RWPE1 (cell line): ENCODE measurements around the gene ERBB2.
A peak's percentile ranks its signal among the peaks of the same experiment; 100 is the strongest.
"Not testable (repeated sequence)": the region's sequence is repeated elsewhere in the genome, so short reads cannot be mapped to it uniquely, and the experiment has no call there.

Experiments
- CTCF ChIA-PET: fragments of 350-600 bp; sonication (Branson Sonifier 250); formaldehyde crosslinking; extraction: SDS; loops from one replicate; lab custom pipeline; 2021; lab: Yijun Ruan, JAX
- POLR2A ChIA-PET: fragments of 400-600 bp; formaldehyde crosslinking; extraction: SDS; loops from one replicate; lab custom pipeline; 2020; ENCODE audit warnings: antibody characterized with exemption; ENCODE audit not compliant: low non-redundant PET; lab: Yijun Ruan, JAX
- DNase-seq: peaks from one replicate; pipeline ENCODE4 v3.0.0; 2012; ENCODE audit warnings: low spot score
- H3K27ac ChIP-seq: fragments of 450-650 bp; 2 replicates; pipeline ENCODE4 v1.5.1; 2017
- CTCF ChIP-seq: fragments of 450-650 bp; conservative IDR thresholded peaks from 2 replicates; pipeline ENCODE4 v1.5.1; 2017; ENCODE audit warnings: low read depth, mild to moderate bottlenecking

ERBB2 gene

GRCh38 chr17:39705786-39706348, 6.0 kb downstream of the ERBB2 start:
- peak overlapping the region; percentile 60 for H3K27ac ChIP-seq
- ChIA-PET POLR2A (interaction anchor here (0.5 kb wide), 1 partner anchor 60 kb away, joined by 4 read pairs; no protein-coding TSS in a partner anchor), CTCF (interaction anchor here (0.6 to 2.3 kb wide), 8 partner anchors 10 to 329 kb away, joined by 3 to 11 read pairs (median 3); partner anchors contain the start of genes MIEN1 and PSMD3)
- TF ChIP-seq CTCF: no peak
- DNase-seq: peak; percentile 85

DNA sequence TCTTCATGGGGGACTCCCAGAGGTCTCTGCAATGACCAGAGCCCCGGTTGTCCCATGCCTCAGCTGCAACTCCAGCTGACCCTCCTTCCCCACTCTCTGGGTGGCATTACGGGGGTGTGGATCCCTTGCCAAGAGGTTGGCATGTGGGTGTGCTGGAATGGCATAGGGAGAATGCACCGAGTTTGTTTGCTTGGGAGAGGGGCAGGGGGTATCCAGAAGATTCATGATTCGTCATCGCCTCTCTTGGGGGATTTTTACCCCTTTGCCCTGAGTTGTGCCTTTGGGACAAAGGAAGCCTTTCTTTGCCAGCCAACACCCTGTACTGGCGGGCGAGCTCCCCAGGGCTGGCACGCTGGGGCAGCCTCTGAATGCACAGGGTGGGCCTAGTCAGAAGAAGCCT, 6.5 kb downstream of the ERBB2 start:
- DNase-seq: no peak
- ChIA-PET POLR2A (no interaction called here), CTCF (interaction anchor here (0.6 to 2.3 kb wide), 6 partner anchors 9 to 329 kb away, joined by 3 to 11 read pairs (median 3); partner anchors contain the start of genes MIEN1 and PSMD3)
- TF ChIP-seq CTCF: no peak
- H3K27ac ChIP-seq: peak overlapping the region; percentile 60

GRCh38 chr17:39706921-39707337, 7.1 kb downstream of the ERBB2 start:
- DNase-seq: no peak
- POLR2A ChIA-PET: no interaction called here
- CTCF ChIA-PET: interaction anchor here (1.0 to 2.3 kb wide), 3 partner anchors 23 to 274 kb away, joined by 3 to 11 read pairs (median 7); partner anchors contain the start of genes MIEN1 and PSMD3
- TF ChIP-seq CTCF: no peak
- peak overlapping the region; percentile 60 for H3K27ac ChIP-seq

GRCh38 chr17:39709319-39709997, 9.6 kb downstream of the ERBB2 start:
- no peak for DNase-seq
- TF ChIP-seq CTCF: no peak
- H3K27ac ChIP-seq: 0 out of 2 replicates have a peak overlapping the region, but pooled peaks have one; percentile 5
- POLR2A ChIA-PET: interaction anchor here (0.6 kb wide), 1 partner anchor 154 kb away, joined by 3 read pairs; no protein-coding TSS in a partner anchor
- CTCF ChIA-PET: no interaction called here

DNA sequence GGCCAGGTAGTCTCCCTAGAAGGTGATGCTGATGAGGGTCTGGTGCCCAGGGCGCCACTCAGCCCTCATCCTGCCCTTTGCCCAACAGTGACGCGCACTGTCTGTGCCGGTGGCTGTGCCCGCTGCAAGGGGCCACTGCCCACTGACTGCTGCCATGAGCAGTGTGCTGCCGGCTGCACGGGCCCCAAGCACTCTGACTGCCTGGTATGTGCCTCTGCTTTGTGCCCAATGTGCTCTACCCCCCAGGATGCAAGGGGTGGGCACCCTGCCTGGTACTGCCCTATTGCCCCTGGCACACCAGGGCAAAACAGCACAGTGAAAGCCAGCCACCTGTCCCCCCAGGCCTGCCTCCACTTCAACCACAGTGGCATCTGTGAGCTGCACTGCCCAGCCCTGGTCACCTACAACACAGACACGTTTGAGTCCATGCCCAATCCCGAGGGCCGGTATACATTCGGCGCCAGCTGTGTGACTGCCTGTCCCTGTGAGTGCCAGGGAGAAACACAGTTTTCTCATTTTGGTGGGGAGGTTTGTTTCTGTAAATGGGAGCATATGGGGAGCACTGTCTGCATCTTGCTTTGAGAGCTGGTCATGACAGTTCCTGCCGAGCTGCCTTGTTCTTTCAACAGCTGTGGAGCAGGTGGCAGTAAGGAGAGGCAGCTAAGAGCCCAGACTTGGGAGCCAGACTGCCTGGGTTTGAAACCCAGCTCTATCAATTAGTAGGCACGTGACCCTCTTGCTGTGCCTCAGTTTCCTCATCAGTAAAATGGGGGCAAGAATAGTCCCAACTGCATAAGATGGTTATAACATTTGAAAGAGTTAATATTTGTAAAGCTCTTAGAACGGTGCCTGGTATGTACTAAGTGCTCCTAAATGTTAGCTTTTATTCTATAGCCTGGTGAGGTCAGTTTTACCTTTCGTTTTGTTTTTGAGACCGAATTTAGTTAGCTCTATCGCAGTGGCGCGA, 10.4 kb downstream of the ERBB2 start:
- DNase-seq: no peak
- CTCF ChIA-PET: interaction anchor here (1.1 kb wide), 1 partner anchor 87 kb away, joined by 4 read pairs; no protein-coding TSS in a partner anchor
- 0 out of 2 replicates have a peak overlapping the region, but pooled peaks have one; percentile 5 for H3K27ac ChIP-seq
- POLR2A ChIA-PET: interaction anchor here (0.6 kb wide), 1 partner anchor 153 kb away, joined by 3 read pairs; no protein-coding TSS in a partner anchor
- TF ChIP-seq CTCF: no peak

DNA sequence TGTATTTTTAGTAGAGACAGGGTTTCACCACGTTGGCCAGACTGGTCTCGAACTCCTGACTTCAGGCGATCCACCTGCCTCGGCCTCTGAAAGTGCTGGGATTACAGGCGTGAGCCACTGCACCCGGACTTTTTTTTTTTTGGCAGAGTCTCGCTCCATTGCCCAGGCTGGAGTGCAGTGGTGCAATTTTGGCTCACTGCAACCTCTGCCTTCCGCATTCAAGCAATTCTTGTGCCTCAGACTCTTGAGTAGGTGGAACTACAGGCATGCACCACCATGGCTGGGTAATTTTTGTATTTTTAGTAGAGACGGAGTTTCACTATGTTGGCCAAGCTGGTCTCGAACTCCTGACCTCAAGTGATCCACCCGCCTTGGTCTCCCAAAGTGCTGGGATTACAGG, 11.2 kb downstream of the ERBB2 start:
- DNase-seq, H3K27ac ChIP-seq, POLR2A ChIA-PET: not testable (repeated sequence)
- CTCF ChIA-PET: interaction anchor here (1.1 kb wide), 1 partner anchor 87 kb away, joined by 4 read pairs; no protein-coding TSS in a partner anchor
